LNCaP clone FGC (cell line): Measurements from ENCODE around the gene HLCS.
"Not testable (repeated sequence)": the region's sequence is repeated elsewhere in the genome, so short reads cannot be mapped to it uniquely, and the experiment has no call there.

Source experiments
- DNase-seq: peaks from one replicate; pipeline ENCODE4 v3.0.0-alpha.2; 2011; ENCODE audit warnings: low read depth
- H3K4me3 ChIP-seq: 2 replicates; pipeline ENCODE4 v1.5.1; 2011; ENCODE audit warnings: mild to moderate bottlenecking, low read depth, low read length, control low read depth
- CTCF ChIP-seq: IDR thresholded peaks from 2 replicates; pipeline ENCODE4 v1.5.1; 2012; ENCODE audit warnings: mild to moderate bottlenecking; ENCODE audit not compliant: control insufficient read depth, insufficient read depth; ENCODE audit errors: extremely low read depth

HLCS gene

GRCh38 chr21:36817732-36818450 lies 148.6 kb downstream of the HLCS start:
- no peak for TF ChIP-seq CTCF
- no peak for DNase-seq
- H3K4me3 ChIP-seq: no peak overlapping the region

GRCh38 chr21:36816561-36817130 lies 149.8 kb downstream of the HLCS start:
- no peak overlapping the region for H3K4me3 ChIP-seq
- TF ChIP-seq CTCF: no peak

GRCh38 chr21:36816026-36816425 lies 150.4 kb downstream of the HLCS start:
- DNase-seq: not testable (repeated sequence)

More at GRCh38 chr21:36816561-36817130, 149.8 kb downstream of the HLCS start:
- DNase-seq: no peak

GRCh38 chr21:36815284-36815683 lies 151.2 kb downstream of the HLCS start:
- no peak for TF ChIP-seq CTCF
- H3K4me3 ChIP-seq: no peak overlapping the region
- DNase-seq: no peak

More at GRCh38 chr21:36816026-36816425, 150.4 kb downstream of the HLCS start:
- H3K4me3 ChIP-seq: not testable (repeated sequence)

GRCh38 chr21:36813052-36813451 lies 153.4 kb downstream of the HLCS start:
- H3K4me3 ChIP-seq: no peak overlapping the region
- no peak for DNase-seq
- TF ChIP-seq CTCF: no peak

- no peak overlapping the region for H3K4me3 ChIP-seq
- DNase-seq: no peak
- TF ChIP-seq CTCF: no peak
These were observed 154.7 kb downstream of the HLCS start for GRCh38 chr21:36811762-36812161.

- no peak for TF ChIP-seq CTCF
- no peak overlapping the region for H3K4me3 ChIP-seq
- no peak for DNase-seq
These were observed 156.0 kb downstream of the HLCS start for GRCh38 chr21:36810443-36810842.
